Endothelial cell of umbilical vein (primary cell): ENCODE measurements around the gene EED. TPM values are rescaled to one million over a fixed set of nuclear protein-coding genes. Genes with fewer than 3 reads are reported as not detected.
A peak's percentile ranks its signal among the peaks of the same experiment; 100 is the strongest.

Source experiments
- BruUV-seq: library from RNA; stranded (reverse); fragments of 400-500 nt; replicated peaks from 2 replicates; lab custom pipeline; 2021; lab: Mats Ljungman, UMichigan
- CTCF ChIA-PET: fragments of 300-600, 350-600 bp; sonication (Branson Sonifier 250); formaldehyde crosslinking; loops from one replicate; lab custom pipeline; 2021; ENCODE audit warnings: antibody characterized with exemption, inconsistent platforms; lab: Charles Lee
- POLR2A ChIA-PET: fragments of 300-600, 350-600 bp; sonication (Branson Sonifier 250); formaldehyde crosslinking; loops from one replicate; lab custom pipeline; 2021; ENCODE audit warnings: antibody characterized with exemption, inconsistent platforms; lab: Charles Lee
- DNase-seq: peaks from one replicate; pipeline ENCODE4 v3.0.0-alpha.2; 2011; ENCODE audit warnings: low read depth, low spot score
- FAIRE-seq: peaks from 2 replicates; lab custom pipeline; 2011; peaks lifted over from hg19 to GRCh38; lab: Jason Lieb, UNC
- H2AFZ ChIP-seq: 2 replicates; pipeline ENCODE4 v1.6.0; 2012; ENCODE audit warnings: low read depth, low read length, control low read depth, inconsistent platforms
- H3K27ac ChIP-seq: 2 replicates; pipeline ENCODE4 v1.5.1; 2011; ENCODE audit warnings: low read depth, mild to moderate bottlenecking, control low read depth, low read length, moderate library complexity; ENCODE audit not compliant: insufficient read depth
- H3K27me3 ChIP-seq, 2 experiments: 2 replicates each; pipeline versions ENCODE4 v1.6.0 to v1.6.1; 2011; ENCODE audit warnings: low read length in 2 of 2, mixed read lengths in 1 of 2; ENCODE audit not compliant: control insufficient read depth in 2 of 2, insufficient read depth in 2 of 2
- H3K36me3 ChIP-seq, 2 experiments: 2 replicates in 1 of 2; 3 replicates in 1 of 2; pipeline ENCODE4 v1.5.1; 2011; ENCODE audit warnings: low read length in 2 of 2, mild to moderate bottlenecking in 1 of 2, moderate library complexity in 1 of 2; ENCODE audit not compliant: control insufficient read depth in 2 of 2, insufficient read depth in 2 of 2; ENCODE audit errors: extremely low read depth in 1 of 2
- H3K4me1 ChIP-seq: 3 replicates; pipeline ENCODE4 v1.5.1; 2011; ENCODE audit warnings: mild to moderate bottlenecking, low read length; ENCODE audit not compliant: control insufficient read depth, insufficient read depth; ENCODE audit errors: extremely low read depth
- H3K4me2 ChIP-seq: 2 replicates; pipeline ENCODE4 v1.6.1; 2011; ENCODE audit warnings: low read length, control low read depth, mixed read lengths; ENCODE audit not compliant: insufficient read depth
- H3K4me3 ChIP-seq, 3 experiments: fragments of 200-600 bp in 1 of 3; sonication (generic), shearing (Covaris generic) in 1 of 3; replicated peaks in 1 of 3; 2 replicates each; pipeline ENCODE4 v1.5.1; 2011 to 2016; ENCODE audit warnings: control low read depth in 3 of 3, low read length in 3 of 3, mild to moderate bottlenecking in 2 of 3, inconsistent platforms in 1 of 3, low read depth in 1 of 3, moderate library complexity in 1 of 3; ENCODE audit not compliant: insufficient read depth in 1 of 3
- H3K79me2 ChIP-seq: 2 replicates; pipeline ENCODE4 v1.6.0; 2012; ENCODE audit warnings: low read length, inconsistent platforms; ENCODE audit not compliant: control insufficient read depth, insufficient read depth
- H3K9ac ChIP-seq: replicated peaks from 2 replicates; pipeline ENCODE3; 2011; ENCODE audit warnings: low read length, control low read depth; ENCODE audit not compliant: insufficient read depth; ENCODE audit errors: extremely low read depth
- H3K9me1 ChIP-seq: replicated peaks from 3 replicates; pipeline ENCODE4 v1.6.0; 2011; ENCODE audit warnings: mild to moderate bottlenecking, low read length; ENCODE audit not compliant: control insufficient read depth, insufficient read depth; ENCODE audit errors: extremely low read depth
- H3K9me3 ChIP-seq: replicated peaks from 2 replicates; pipeline ENCODE4 v1.5.1; 2012; ENCODE audit warnings: low read length, inconsistent platforms; ENCODE audit not compliant: control insufficient read depth, insufficient read depth
- H4K20me1 ChIP-seq: replicated peaks from 2 replicates; pipeline ENCODE3; 2011; ENCODE audit warnings: mild to moderate bottlenecking, low read length; ENCODE audit not compliant: control insufficient read depth, insufficient read depth; ENCODE audit errors: extremely low read depth
- CTCF ChIP-seq, 2 donors: IDR thresholded peaks; 1 replicate in 1 of 2; 2 replicates in 1 of 2; pipeline ENCODE4 v1.5.1; 2011; ENCODE audit warnings: low read length in 2 of 2, mild to moderate bottlenecking in 2 of 2, moderate library complexity in 2 of 2, control low read depth in 1 of 2, inconsistent platforms in 1 of 2, low read depth in 1 of 2; ENCODE audit not compliant: insufficient read depth in 1 of 2; ENCODE audit errors: extremely low read depth in 1 of 2
- EZH2 ChIP-seq: IDR thresholded peaks from 2 replicates; pipeline ENCODE4 v1.6.1; 2012; ENCODE audit warnings: borderline replicate concordance, low read depth, mild to moderate bottlenecking, moderate library complexity, low read length, inconsistent platforms; ENCODE audit not compliant: severe bottlenecking
- FOS ChIP-seq: IDR thresholded peaks from 2 replicates; pipeline ENCODE4 v1.6.1; 2011; ENCODE audit warnings: mild to moderate bottlenecking, low read length, moderate library complexity, borderline replicate concordance; ENCODE audit not compliant: insufficient read depth
- GATA2 ChIP-seq: IDR thresholded peaks from 2 replicates; pipeline ENCODE4 v1.7.0; 2011; ENCODE audit warnings: low read depth, mild to moderate bottlenecking, moderate library complexity, mixed read lengths, low read length; ENCODE audit not compliant: insufficient read length, insufficient read depth
- JUN ChIP-seq: IDR thresholded peaks from 2 replicates; pipeline ENCODE4 v1.6.1; 2011; ENCODE audit warnings: borderline replicate concordance, low read depth; ENCODE audit not compliant: insufficient read length, insufficient read depth
- MAX ChIP-seq: IDR thresholded peaks from 2 replicates; pipeline ENCODE4 v1.6.1; 2011; ENCODE audit not compliant: insufficient read depth, insufficient read length
- MYC ChIP-seq: IDR thresholded peaks from one replicate; pipeline ENCODE4 v1.6.1; 2011; ENCODE audit warnings: mild to moderate bottlenecking, low read depth, low read length
- POLR2A ChIP-seq: IDR thresholded peaks from 2 replicates; pipeline ENCODE4 v1.6.1; 2012; ENCODE audit warnings: low read depth, mild to moderate bottlenecking, control low read depth, low read length
- POLR2AphosphoS5 ChIP-seq: IDR thresholded peaks from 2 replicates; pipeline ENCODE4 v1.6.1; 2012; ENCODE audit warnings: low read depth, mild to moderate bottlenecking, control low read depth, low read length, moderate library complexity; ENCODE audit not compliant: insufficient read depth
- dilution Hi-C: fragments of 300-500 bp; cut with MboI; formaldehyde crosslinking; loops from one replicate; pipeline ENCODE4 v1.15.0; 2019; ENCODE audit warnings: low sequenced_read_pairs; ENCODE audit not compliant: extremely low pct_ligation_motif_present
- intact Hi-C: fragments of 100-400 bp; cut with micrococcal nuclease; formaldehyde crosslinking; loops from one replicate; pipeline ENCODE4 v1.10.0; 2022
- polyA plus RNA-seq, 4 experiments: library from polyadenylated mRNA; depleted of rRNA in 3 of 4; stranded (reverse) in 3 of 4; unstranded in 1 of 4; fragments of >200 nt; gene quantifications; 2 replicates each; pipeline versions ENCODE4 v1.2.1 to v1.2.3, GENCODE V29; 2011 to 2012; ENCODE audit warnings: missing spikeins in 1 of 4
- total RNA-seq: library from RNA; stranded (reverse); gene quantifications from 2 replicates; pipeline ENCODE4 v1.2.3, GENCODE V29; 2021

EED gene
- total and polyA plus RNA-seq, 2 donors (not counting 3 experiments of a cell fraction or from before 2014, with no cell fraction given) = 9.4 to 21.8 TPM

DNA sequence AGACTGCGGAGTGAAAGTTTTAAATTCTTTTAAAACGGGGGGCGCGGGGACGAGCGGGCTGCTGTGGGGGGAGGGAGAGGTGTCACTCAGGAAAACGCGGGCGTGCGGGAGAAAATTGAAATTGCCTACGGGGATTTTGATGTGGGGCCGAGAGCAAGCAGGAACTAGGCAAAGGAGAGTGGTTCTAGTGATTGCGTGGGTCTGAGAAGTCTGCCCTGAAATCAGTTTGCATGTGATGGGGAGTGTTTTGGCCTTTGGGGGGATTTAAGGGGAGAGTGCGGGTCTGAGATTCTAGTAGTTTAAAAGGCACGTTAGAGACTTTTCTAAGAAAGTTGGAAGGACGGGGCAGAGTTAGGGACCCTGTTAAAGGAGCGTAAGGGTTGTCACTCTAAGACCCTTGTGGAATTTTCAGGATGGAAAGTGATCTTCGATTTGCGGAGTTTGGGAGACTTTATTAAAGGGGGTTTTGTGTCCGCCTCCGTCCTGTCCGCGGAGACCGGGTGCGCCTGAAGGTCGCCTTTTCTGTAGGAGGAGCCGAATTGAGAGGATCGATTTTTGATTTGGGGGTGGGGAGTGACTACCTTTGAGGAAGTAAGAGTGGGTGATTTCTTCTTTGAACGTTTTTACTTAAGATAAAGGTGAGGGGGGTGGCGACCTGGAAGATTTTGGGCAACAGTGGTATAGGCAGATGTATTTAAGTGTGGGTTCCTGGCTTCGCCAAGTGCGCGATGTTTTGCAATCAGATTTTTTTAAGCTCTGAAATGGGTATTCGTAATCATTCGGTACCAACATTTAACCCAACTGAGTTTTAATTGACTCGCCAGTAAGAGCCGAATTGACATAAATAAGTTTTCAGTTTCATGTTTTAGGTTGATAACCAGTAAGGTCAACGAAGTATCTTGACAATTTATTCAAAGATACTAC is 1.1 kb downstream of the EED start:
- Histone ChIP-seq H4K20me1 (peaks cover 5% of the 10 kb centered on the region), H3K79me2 (peaks cover 51% of the 10 kb centered on the region), H3K9me3 (no peaks in the 10 kb centered on the region), H2AFZ (peak overlapping the region; percentile 63), H3K4me1 (peaks cover 16% of the 10 kb centered on the region), H3K4me3 (peak overlapping the region; percentile 69 to 85 (median 84)), H3K4me2 (peak overlapping the region; percentile 98), H3K9me1 (no peaks in the 10 kb centered on the region), H3K9ac (peak overlapping the region; percentile 86), H3K27ac (peak overlapping the region; percentile 52), H3K27me3 (peaks cover 14 to 16% of the 10 kb centered on the region in 2 experiments), H3K36me3 (no peaks in the 10 kb centered on the region)
- ChIA-PET CTCF (interaction anchor here (0.7 to 1.4 kb wide), 5 partner anchors 20 to 391 kb away, joined by 3 to 5 read pairs (median 3); partner anchors contain the start of gene CCDC83), POLR2A (interaction anchor here (0.7 to 2.0 kb wide), 3 partner anchors 16 to 277 kb away, joined by 3 to 11 read pairs (median 4); partner anchors contain the start of gene PICALM)
- dilution Hi-C loops = no loop called here
- no TSS peak for BruUV-seq
- intact Hi-C loops = loop anchor here (1.0 kb wide), 3 partner anchors 57 to 176 kb away; partner anchors contain the start of genes HIKESHI and PICALM
- DNase-seq = peak; percentile 37
- no peak for FAIRE-seq
- TF ChIP-seq MYC (no peak), JUN (no peak), CTCF (IDR thresholded peaks at IDR 0.05; ENCODE audit: extremely low read depth in 1 of 2, insufficient read depth in 1 of 2, low read depth in 1 of 2, low read length in 2 of 2) (no peak), EZH2 (no peak), GATA2 (no peak), POLR2A (no peak), FOS (no peak), MAX (no peak), POLR2AphosphoS5 (no peak)
